ENCODE data around the gene SCNN1G. TPM values are rescaled to one million over a fixed set of nuclear protein-coding genes. Genes with fewer than 3 reads are reported as not detected.

SCNN1G gene
- total RNA-seq, 4 donors from 2014 or later, result 0.06 to 0.34 TPM; not detected in 2

DNA sequence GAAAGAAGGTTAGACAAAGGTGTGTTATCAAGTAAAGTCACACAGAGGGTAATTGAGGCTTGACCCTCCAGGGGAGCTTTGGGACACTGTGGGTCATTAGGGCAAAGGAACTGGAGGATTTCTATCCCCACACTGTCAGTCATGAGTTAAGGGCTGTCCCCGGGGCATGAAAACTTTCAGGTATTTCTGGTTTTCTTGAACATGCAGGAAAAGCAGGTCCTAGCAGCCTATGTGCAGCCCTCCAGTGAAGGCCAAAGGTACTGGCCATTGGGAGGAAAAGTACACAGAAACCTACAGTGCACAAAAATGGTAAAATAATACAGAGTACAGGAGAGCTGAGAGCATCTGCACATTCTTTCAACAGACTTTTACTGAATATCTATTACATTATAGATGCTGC lies 75.1 kb downstream of the SCNN1G start:
- DNase-seq (ENCODE audit: extremely low spot score), result no peak
- WGBS, result 80% methylated on average over 1 of the region's 1 CpG
- intact Hi-C loops (cut with DNase I), result no loop called here
- Histone ChIP-seq H3K9me3 (peaks cover 0 to 4% (median 0%) of the 10 kb centered on the region in 4 donors), H3K4me3 (no peak overlapping the region), H3K36me3 (no peaks in the 10 kb centered on the region), H3K4me1 (no peaks in the 10 kb centered on the region), H3K27me3 (peaks cover 0 to 13% (median 0%) of the 10 kb centered on the region in 4 donors), H3K27ac (replicated peaks in 1 of 4) (no peak overlapping the region)
- TF ChIP-seq EP300 (IDR thresholded peaks at IDR 0.05) (no peak), POLR2A (IDR thresholded peaks at IDR 0.05; ENCODE audit: low read depth) (no peak), POLR2AphosphoS5 (IDR thresholded peaks at IDR 0.05) (no peak), CTCF (IDR thresholded peaks at IDR 0.05) (no peak)

- no peak for TF ChIP-seq CTCF (IDR thresholded peaks at IDR 0.05)
- peaks cover 0 to 4% (median 0%) of the 10 kb centered on the region in 4 donors for H3K9me3 ChIP-seq
- no peaks in the 10 kb centered on the region for H3K4me1 ChIP-seq
- no peak overlapping the region for H3K4me3 ChIP-seq
- no peak overlapping the region for H3K27ac ChIP-seq (replicated peaks in 1 of 4)
- no peaks in the 10 kb centered on the region for H3K36me3 ChIP-seq
- intact Hi-C loops (cut with DNase I), result no loop called here
- H3K27me3 ChIP-seq, result peaks cover 0 to 14% (median 0%) of the 10 kb centered on the region in 4 donors
- no peak for DNase-seq (ENCODE audit: extremely low spot score)
- WGBS, result 79% methylated on average over 2 of the region's 2 CpGs
Measured at GRCh38 chr16:23258919-23259237, 76.3 kb downstream of the SCNN1G start.

Other genes starting within 250 kb of the SCNN1G start
- gene USP31, start 33.3 kb upstream of the SCNN1G start, total RNA-seq, result 10 to 100 TPM; 18.9 to 29.1 (median 23.3) TPM
- 1 to 10 TPM; 1.2 to 4.2 (median 4.0) TPM for gene SCNN1B, start 119.6 kb downstream of the SCNN1G start, total RNA-seq

Data from esophagus muscularis mucosa (tissue), 4 donors.